Measurements from ENCODE around the gene ABHD1. TPM values are rescaled to one million over a fixed set of nuclear protein-coding genes. Genes with fewer than 3 reads are reported as not detected.
"Not testable (repeated sequence)": the region's sequence is repeated elsewhere in the genome, so short reads cannot be mapped to it uniquely, and the experiment has no call there.

The ABHD1 gene
- total and polyA plus RNA-seq, 4 donors: 0.08 to 0.74 (median 0.14) TPM

- H3K9me3 ChIP-seq (ENCODE audit: control insufficient read depth in 4 of 4, insufficient read depth in 3 of 4, low read length in 3 of 4): peaks cover 0 to 2% (median 0%) of the 10 kb centered on the region in 4 donors
- H3K27ac ChIP-seq (ENCODE audit: low read depth in 1 of 2, low read length in 1 of 2): no peak overlapping the region
- no peak overlapping the region for H3K9ac ChIP-seq (ENCODE audit: insufficient read depth in 1 of 2, low read length in 2 of 2)
- peaks cover 0 to 9% (median 4%) of the 10 kb centered on the region in 5 donors for H3K4me1 ChIP-seq (ENCODE audit: control insufficient read depth in 5 of 5, insufficient read depth in 5 of 5, low read length in 5 of 5)
- no peak for TF ChIP-seq CTCF (IDR thresholded peaks at IDR 0.05; ENCODE audit: control extremely low read depth, extremely low read depth)
- H3K4me3 ChIP-seq: no peak overlapping the region
- H3K27me3 ChIP-seq (ENCODE audit: control insufficient read depth in 3 of 3, insufficient read depth in 3 of 3, low read length in 2 of 3): peaks cover 0 to 29% (median 29%) of the 10 kb centered on the region in 3 donors
- H3K36me3 ChIP-seq (ENCODE audit: control insufficient read depth in 4 of 4, insufficient read depth in 4 of 4, low read length in 4 of 4): no peaks in the 10 kb centered on the region
- ATAC-seq (ENCODE audit: insufficient read depth, low FRiP score) (no peak), DNase-seq (no peak)
- WGBS, 2 donors: 67 to 82% methylated on average over 2 of the region's 2 CpGs
These were observed 8.1 kb upstream of the ABHD1 start for GRCh38 chr2:27115519-27115918.

GRCh38 chr2:27117995-27118524, 5.6 kb upstream of the ABHD1 start:
- Histone ChIP-seq H3K27me3 (ENCODE audit: control insufficient read depth in 3 of 3, insufficient read depth in 3 of 3, low read length in 2 of 3) (peaks cover 0 to 39% (median 39%) of the 10 kb centered on the region in 3 donors), H3K4me1 (ENCODE audit: control insufficient read depth in 5 of 5, insufficient read depth in 5 of 5, low read length in 5 of 5) (peaks cover 0 to 9% (median 4%) of the 10 kb centered on the region in 5 donors), H3K4me3 (no peak overlapping the region), H3K9ac (ENCODE audit: insufficient read depth in 1 of 2, low read length in 2 of 2) (no peak overlapping the region), H3K36me3 (ENCODE audit: control insufficient read depth in 4 of 4, insufficient read depth in 4 of 4, low read length in 4 of 4) (no peaks in the 10 kb centered on the region), H3K9me3 (ENCODE audit: control insufficient read depth in 4 of 4, insufficient read depth in 3 of 4, low read length in 3 of 4) (peaks cover 0 to 2% (median 0%) of the 10 kb centered on the region in 4 donors), H3K27ac (ENCODE audit: low read depth in 1 of 2, low read length in 1 of 2) (no peak overlapping the region)
- 26% methylated on average over 14 of the region's 14 CpGs for WGBS, 2 donors
- DNase-seq: no peak
- TF ChIP-seq CTCF (IDR thresholded peaks at IDR 0.05; ENCODE audit: control extremely low read depth, extremely low read depth): no peak
- no peak for ATAC-seq (ENCODE audit: insufficient read depth, low FRiP score)

- peaks cover 0 to 39% (median 39%) of the 10 kb centered on the region in 3 donors for H3K27me3 ChIP-seq (ENCODE audit: control insufficient read depth in 3 of 3, insufficient read depth in 3 of 3, low read length in 2 of 3)
- 3 to 5% methylated on average over 67 to 84 of the region's 84 CpGs for WGBS, 2 donors
These were observed 4.9 kb upstream of the ABHD1 start, which contains the start of gene CGREF1 for GRCh38 chr2:27118525-27119329. Gene CGREF1, minus strand, starts transcription at chr2:27119128. Its CDS starts 14,762 bp downstream, at chr2:27104366.

GRCh38 chr2:27119330-27119670, 4.3 kb upstream of the ABHD1 start:
- ATAC-seq (ENCODE audit: insufficient read depth, low FRiP score): not testable (repeated sequence)

More at GRCh38 chr2:27118525-27119329, 4.9 kb upstream of the ABHD1 start, which contains the start of gene CGREF1:
- no peak for TF ChIP-seq CTCF (IDR thresholded peaks at IDR 0.05; ENCODE audit: control extremely low read depth, extremely low read depth)
- DNase-seq (no peak), ATAC-seq (ENCODE audit: insufficient read depth, low FRiP score) (no peak)
- peak within 1 kb of the TSS; percentile 20 for H3K4me3 ChIP-seq
- H3K27ac ChIP-seq (ENCODE audit: low read depth in 1 of 2, low read length in 1 of 2): no peak within 1 kb of the TSS
- H3K9ac ChIP-seq (ENCODE audit: insufficient read depth in 1 of 2, low read length in 2 of 2): no peak within 1 kb of the TSS
- no peaks in the 10 kb centered on the region for H3K36me3 ChIP-seq (ENCODE audit: control insufficient read depth in 4 of 4, insufficient read depth in 4 of 4, low read length in 4 of 4)
- peaks cover 0 to 2% (median 0%) of the 10 kb centered on the region in 4 donors for H3K9me3 ChIP-seq (ENCODE audit: control insufficient read depth in 4 of 4, insufficient read depth in 3 of 4, low read length in 3 of 4)
- H3K4me1 ChIP-seq (ENCODE audit: control insufficient read depth in 5 of 5, insufficient read depth in 5 of 5, low read length in 5 of 5): peaks cover 0 to 13% (median 4%) of the 10 kb centered on the region in 5 donors

More at GRCh38 chr2:27119330-27119670, 4.3 kb upstream of the ABHD1 start:
- not testable (repeated sequence) for H3K9ac ChIP-seq (ENCODE audit: insufficient read depth in 1 of 2, low read length in 2 of 2); H3K4me3 ChIP-seq; DNase-seq; H3K36me3 ChIP-seq (ENCODE audit: control insufficient read depth in 4 of 4, insufficient read depth in 4 of 4, low read length in 4 of 4); H3K27ac ChIP-seq (ENCODE audit: low read depth in 1 of 2, low read length in 1 of 2); H3K9me3 ChIP-seq (ENCODE audit: control insufficient read depth in 4 of 4, insufficient read depth in 3 of 4, low read length in 3 of 4)
- WGBS, 2 donors: 77 to 88% methylated on average over 8 of the region's 8 CpGs
- Histone ChIP-seq H3K4me1 (ENCODE audit: control insufficient read depth in 5 of 5, insufficient read depth in 5 of 5, low read length in 5 of 5) (peaks cover 0 to 16% (median 4%) of the 10 kb centered on the region in 5 donors), H3K27me3 (ENCODE audit: control insufficient read depth in 3 of 3, insufficient read depth in 3 of 3, low read length in 2 of 3) (peaks cover 0 to 39% (median 39%) of the 10 kb centered on the region in 3 donors)
